WTC11 (cell line): ENCODE data around the gene ARVCF. TPM values are rescaled to one million over a fixed set of nuclear protein-coding genes. Genes with fewer than 3 reads are reported as not detected.

Source experiments
- ATAC-seq: fragments of 200-7000 bp; cut with Tn5 transposase; 2 replicates; pipeline ENCODE4 v1.10.0; 2021; ENCODE audit warnings: mild to moderate bottlenecking, moderate library complexity
- CTCF ChIA-PET: fragments of 300-600 bp; sonication (Branson Sonifier 250); formaldehyde crosslinking; loops from one replicate; lab custom pipeline; 2021; ENCODE audit warnings: antibody characterized with exemption; lab: Charles Lee
- POLR2A ChIA-PET: fragments of 350-600 bp; sonication (Branson Sonifier 250); formaldehyde crosslinking; loops from one replicate; lab custom pipeline; 2021; ENCODE audit warnings: antibody characterized with exemption; lab: Charles Lee
- DNase-seq: peaks from one replicate; pipeline ENCODE4 v3.0.0; 2021; ENCODE audit warnings: low spot score
- H3K27ac Mint-ChIP-seq: 2 replicates; pipeline ENCODE4 v1.8.0; 2021; ENCODE audit warnings: mixed read lengths
- H3K27me3 Mint-ChIP-seq: 2 replicates; pipeline ENCODE4 v1.8.0; 2021; ENCODE audit warnings: low read depth, mild to moderate bottlenecking, moderate library complexity, mixed read lengths
- H3K36me3 Mint-ChIP-seq: 2 replicates; pipeline ENCODE4 v1.8.0; 2021; ENCODE audit warnings: mixed read lengths
- H3K4me1 Mint-ChIP-seq: 2 replicates; pipeline ENCODE4 v1.8.0; 2022; ENCODE audit warnings: mixed read lengths
- H3K4me3 Mint-ChIP-seq: 2 replicates; pipeline ENCODE4 v1.8.0; 2021; ENCODE audit warnings: mild to moderate bottlenecking, moderate library complexity, mixed read lengths
- H3K9me3 Mint-ChIP-seq: 2 replicates; pipeline ENCODE4 v1.8.0; 2021; ENCODE audit warnings: mixed read lengths
- AFF4 ChIP-seq: sonication (generic); formaldehyde crosslinking; IDR thresholded peaks from 2 replicates; pipeline ENCODE4 v1.8.1; 2023; ENCODE audit warnings: mild to moderate bottlenecking, missing genetic modification reagents, borderline replicate concordance
- ATF6 ChIP-seq: sonication (generic); formaldehyde crosslinking; IDR thresholded peaks from 2 replicates; pipeline ENCODE4 v1.8.1; 2023; ENCODE audit warnings: mild to moderate bottlenecking, missing genetic modification reagents
- CDX4 ChIP-seq: fragments of 250-450 bp; sonication (Bioruptor Pico); IDR thresholded peaks from 2 replicates; pipeline ENCODE4 v1.9.0; 2021; ENCODE audit warnings: moderate library complexity, mild to moderate bottlenecking, inconsistent platforms, borderline replicate concordance
- CREB1 ChIP-seq: sonication (generic); formaldehyde crosslinking; IDR thresholded peaks from 2 replicates; pipeline ENCODE4 v1.8.0; 2023; ENCODE audit warnings: mild to moderate bottlenecking, missing genetic modification reagents
- EMX1 ChIP-seq: fragments of 250-450 bp; sonication (Bioruptor Pico); IDR thresholded peaks from 2 replicates; pipeline ENCODE4 v1.8.0; 2021; ENCODE audit warnings: mild to moderate bottlenecking
- JAZF1 ChIP-seq: fragments of 250-450 bp; sonication (Bioruptor Pico); IDR thresholded peaks from 2 replicates; pipeline ENCODE4 v1.9.0; 2021; ENCODE audit warnings: moderate library complexity, mild to moderate bottlenecking, inconsistent platforms
- JUN ChIP-seq: sonication (generic); formaldehyde crosslinking; IDR thresholded peaks from 2 replicates; pipeline ENCODE4 v1.8.0; 2023; ENCODE audit warnings: mild to moderate bottlenecking, missing genetic modification reagents
- MXD4 ChIP-seq: fragments of 250-450 bp; sonication (Bioruptor Pico); IDR thresholded peaks from 2 replicates; pipeline ENCODE4 v1.8.0; 2021; ENCODE audit warnings: mild to moderate bottlenecking, moderate library complexity, borderline replicate concordance
- USF1 ChIP-seq: sonication (generic); formaldehyde crosslinking; IDR thresholded peaks from 2 replicates; pipeline ENCODE4 v1.8.0; 2022; ENCODE audit warnings: mild to moderate bottlenecking, missing genetic modification reagents
- ZNF121 ChIP-seq: sonication (generic); formaldehyde crosslinking; IDR thresholded peaks from 2 replicates; pipeline ENCODE4 v1.8.0; 2023; ENCODE audit warnings: missing genetic modification reagents
- total RNA-seq: library from RNA; stranded (reverse); gene quantifications from 3 replicates; pipeline ENCODE4 v1.2.3, GENCODE V29; 2021
- TF ChIP-seq, protein P1 (sequence below): sonication (generic); formaldehyde crosslinking; IDR thresholded peaks from 2 replicates; pipeline ENCODE4 v1.8.0; 2023; ENCODE audit warnings: missing genetic modification reagents
- TF ChIP-seq, protein P2 (sequence below): fragments of 250-450 bp; sonication (Bioruptor Pico); IDR thresholded peaks from 2 replicates; pipeline ENCODE4 v1.9.0; 2021; ENCODE audit warnings: mild to moderate bottlenecking
- TF ChIP-seq, protein P3 (sequence below): sonication (generic); formaldehyde crosslinking; IDR thresholded peaks from 2 replicates; pipeline ENCODE4 v1.8.0; 2023; ENCODE audit warnings: mild to moderate bottlenecking, missing genetic modification reagents

ARVCF gene
- total RNA-seq, 1 experiment from 2014 or later: 65.4 TPM

GRCh38 chr22:19979712-19980493 lies 36.7 kb downstream of the ARVCF start:
- Mint-ChIP-seq H3K4me3 (no peak overlapping the region), H3K36me3 (peaks cover 6% of the 10 kb centered on the region; the same call in 1 of the 2 replicates), H3K4me1 (peaks cover 15% of the 10 kb centered on the region), H3K27ac (no peak overlapping the region), H3K27me3 (no peaks in the 10 kb centered on the region), H3K9me3 (no peaks in the 10 kb centered on the region)
- ChIA-PET CTCF (interaction anchor here (1.0 kb wide), 1 partner anchor 33 kb away, joined by 3 read pairs; no protein-coding TSS in a partner anchor), POLR2A (no interaction called here)
- TF ChIP-seq CREB1 (CRISPR knock-in tag) (no peak), ZNF121 (CRISPR knock-in tag) (no peak), EMX1 (CRISPR knock-in tag) (no peak), AFF4 (CRISPR knock-in tag) (no peak)
- TF ChIP-seq, protein P1, sequence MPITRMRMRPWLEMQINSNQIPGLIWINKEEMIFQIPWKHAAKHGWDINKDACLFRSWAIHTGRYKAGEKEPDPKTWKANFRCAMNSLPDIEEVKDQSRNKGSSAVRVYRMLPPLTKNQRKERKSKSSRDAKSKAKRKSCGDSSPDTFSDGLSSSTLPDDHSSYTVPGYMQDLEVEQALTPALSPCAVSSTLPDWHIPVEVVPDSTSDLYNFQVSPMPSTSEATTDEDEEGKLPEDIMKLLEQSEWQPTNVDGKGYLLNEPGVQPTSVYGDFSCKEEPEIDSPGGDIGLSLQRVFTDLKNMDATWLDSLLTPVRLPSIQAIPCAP: no peak
- TF ChIP-seq, protein P2, sequence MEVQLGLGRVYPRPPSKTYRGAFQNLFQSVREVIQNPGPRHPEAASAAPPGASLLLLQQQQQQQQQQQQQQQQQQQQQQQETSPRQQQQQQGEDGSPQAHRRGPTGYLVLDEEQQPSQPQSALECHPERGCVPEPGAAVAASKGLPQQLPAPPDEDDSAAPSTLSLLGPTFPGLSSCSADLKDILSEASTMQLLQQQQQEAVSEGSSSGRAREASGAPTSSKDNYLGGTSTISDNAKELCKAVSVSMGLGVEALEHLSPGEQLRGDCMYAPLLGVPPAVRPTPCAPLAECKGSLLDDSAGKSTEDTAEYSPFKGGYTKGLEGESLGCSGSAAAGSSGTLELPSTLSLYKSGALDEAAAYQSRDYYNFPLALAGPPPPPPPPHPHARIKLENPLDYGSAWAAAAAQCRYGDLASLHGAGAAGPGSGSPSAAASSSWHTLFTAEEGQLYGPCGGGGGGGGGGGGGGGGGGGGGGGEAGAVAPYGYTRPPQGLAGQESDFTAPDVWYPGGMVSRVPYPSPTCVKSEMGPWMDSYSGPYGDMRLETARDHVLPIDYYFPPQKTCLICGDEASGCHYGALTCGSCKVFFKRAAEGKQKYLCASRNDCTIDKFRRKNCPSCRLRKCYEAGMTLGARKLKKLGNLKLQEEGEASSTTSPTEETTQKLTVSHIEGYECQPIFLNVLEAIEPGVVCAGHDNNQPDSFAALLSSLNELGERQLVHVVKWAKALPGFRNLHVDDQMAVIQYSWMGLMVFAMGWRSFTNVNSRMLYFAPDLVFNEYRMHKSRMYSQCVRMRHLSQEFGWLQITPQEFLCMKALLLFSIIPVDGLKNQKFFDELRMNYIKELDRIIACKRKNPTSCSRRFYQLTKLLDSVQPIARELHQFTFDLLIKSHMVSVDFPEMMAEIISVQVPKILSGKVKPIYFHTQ (CRISPR knock-in tag): no peak
- ATAC-seq (no peak), DNase-seq (no peak)

GRCh38 chr22:19978748-19979147 lies 37.9 kb downstream of the ARVCF start:
- Mint-ChIP-seq H3K27me3 (no peaks in the 10 kb centered on the region), H3K9me3 (no peaks in the 10 kb centered on the region), H3K36me3 (peaks cover 12% of the 10 kb centered on the region; the same call in 1 of the 2 replicates), H3K4me1 (peaks cover 18% of the 10 kb centered on the region), H3K4me3 (no peak overlapping the region), H3K27ac (no peak overlapping the region; the same call in 1 of the 2 replicates)
- no peak for TF ChIP-seq JUN (CRISPR knock-in tag)
- no peak for TF ChIP-seq MXD4 (CRISPR knock-in tag)
- no peak for ATAC-seq
- ChIA-PET CTCF (interaction anchor here (0.5 to 1.2 kb wide), 2 partner anchors 20 to 35 kb away, joined by 3 to 8 read pairs; no protein-coding TSS in a partner anchor), POLR2A (no interaction called here)
- DNase-seq: no peak

- ATAC-seq: no peak
- POLR2A ChIA-PET: no interaction called here
- H3K27ac Mint-ChIP-seq: no peak overlapping the region
- TF ChIP-seq ATF6 (CRISPR knock-in tag) (no peak), CDX4 (CRISPR knock-in tag) (no peak), JAZF1 (CRISPR knock-in tag) (no peak), USF1 (no peak)
- TF ChIP-seq, protein P3, sequence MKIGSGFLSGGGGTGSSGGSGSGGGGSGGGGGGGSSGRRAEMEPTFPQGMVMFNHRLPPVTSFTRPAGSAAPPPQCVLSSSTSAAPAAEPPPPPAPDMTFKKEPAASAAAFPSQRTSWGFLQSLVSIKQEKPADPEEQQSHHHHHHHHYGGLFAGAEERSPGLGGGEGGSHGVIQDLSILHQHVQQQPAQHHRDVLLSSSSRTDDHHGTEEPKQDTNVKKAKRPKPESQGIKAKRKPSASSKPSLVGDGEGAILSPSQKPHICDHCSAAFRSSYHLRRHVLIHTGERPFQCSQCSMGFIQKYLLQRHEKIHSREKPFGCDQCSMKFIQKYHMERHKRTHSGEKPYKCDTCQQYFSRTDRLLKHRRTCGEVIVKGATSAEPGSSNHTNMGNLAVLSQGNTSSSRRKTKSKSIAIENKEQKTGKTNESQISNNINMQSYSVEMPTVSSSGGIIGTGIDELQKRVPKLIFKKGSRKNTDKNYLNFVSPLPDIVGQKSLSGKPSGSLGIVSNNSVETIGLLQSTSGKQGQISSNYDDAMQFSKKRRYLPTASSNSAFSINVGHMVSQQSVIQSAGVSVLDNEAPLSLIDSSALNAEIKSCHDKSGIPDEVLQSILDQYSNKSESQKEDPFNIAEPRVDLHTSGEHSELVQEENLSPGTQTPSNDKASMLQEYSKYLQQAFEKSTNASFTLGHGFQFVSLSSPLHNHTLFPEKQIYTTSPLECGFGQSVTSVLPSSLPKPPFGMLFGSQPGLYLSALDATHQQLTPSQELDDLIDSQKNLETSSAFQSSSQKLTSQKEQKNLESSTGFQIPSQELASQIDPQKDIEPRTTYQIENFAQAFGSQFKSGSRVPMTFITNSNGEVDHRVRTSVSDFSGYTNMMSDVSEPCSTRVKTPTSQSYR (CRISPR knock-in tag): no peak
Measured at GRCh38 chr22:19977296-19978243, 39.1 kb downstream of the ARVCF start.

More at GRCh38 chr22:19977296-19978243, 39.1 kb downstream of the ARVCF start:
- Mint-ChIP-seq H3K9me3 (no peaks in the 10 kb centered on the region), H3K4me1 (peaks cover 18% of the 10 kb centered on the region), H3K4me3 (no peak overlapping the region), H3K27me3 (no peaks in the 10 kb centered on the region), H3K36me3 (peaks cover 13% of the 10 kb centered on the region; the same call in 1 of the 2 replicates)
- DNase-seq: no peak
- CTCF ChIA-PET: interaction anchor here (1.1 to 1.2 kb wide), 2 partner anchors 36 kb away, joined by 3 to 8 read pairs; no protein-coding TSS in a partner anchor
